ENCODE results near the gene C1orf232. TPM values are rescaled to one million over a fixed set of nuclear protein-coding genes. Genes with fewer than 3 reads are reported as not detected.

The C1orf232 gene
- total and polyA plus RNA-seq, 5 experiments from 2014 or later: not detected

GRCh38 chr1:26190373-26190987 lies 21.7 kb upstream of the C1orf232 start, which contains the start of gene CATSPER4:
Gene CATSPER4 (plus strand): TSS chr1:26190602. CDS start chr1:26190628, 26 bp downstream.
- peak in 2 of 10 donors; percentile 15 to 19 for DNase-seq

GRCh38 chr1:26189751-26190275 lies 21.1 kb upstream of the C1orf232 start:
- Mint-ChIP-seq H3K27ac (no peak overlapping the region), H3K27me3 (no peaks in the 10 kb centered on the region), H3K4me1 (peaks cover 6 to 12% (median 8%) of the 10 kb centered on the region in 4 donors), H3K4me3 (no peak overlapping the region), H3K9me3 (no peaks in the 10 kb centered on the region), H3K36me3 (peaks cover 0 to 2% (median 0%) of the 10 kb centered on the region in 3 donors)
- POLR2A ChIA-PET: interaction anchor here (0.7 kb wide), 1 partner anchor 177 kb away, joined by 3 read pairs; no protein-coding TSS in a partner anchor
- DNase-seq (no peak), ATAC-seq (no peak)

More at GRCh38 chr1:26190373-26190987, 21.7 kb upstream of the C1orf232 start, which contains the start of gene CATSPER4:
- Mint-ChIP-seq H3K4me1 (peaks cover 6 to 12% (median 8%) of the 10 kb centered on the region in 4 donors), H3K36me3 (peaks cover 0 to 2% (median 0%) of the 10 kb centered on the region in 3 donors), H3K9me3 (no peaks in the 10 kb centered on the region), H3K4me3 (peak within 1 kb of the TSS in 1 of 10 donors; percentile 19), H3K27ac (peak within 1 kb of the TSS in 3 of 10 donors; percentile 6 to 84 (median 63)), H3K27me3 (no peaks in the 10 kb centered on the region)
- ATAC-seq: peak in 1 of 2 donors; percentile 44
- POLR2A ChIA-PET: no interaction called here

GRCh38 chr1:26189331-26189730 lies 20.6 kb upstream of the C1orf232 start:
- H3K27ac Mint-ChIP-seq: no peak overlapping the region

GRCh38 chr1:26188477-26188876 lies 19.7 kb upstream of the C1orf232 start:
- H3K9me3 Mint-ChIP-seq: no peaks in the 10 kb centered on the region
- H3K4me1 Mint-ChIP-seq: peaks cover 6 to 12% (median 7%) of the 10 kb centered on the region in 4 donors
- H3K36me3 Mint-ChIP-seq: peaks cover 0 to 2% (median 0%) of the 10 kb centered on the region in 3 donors
- ATAC-seq: no peak
- no peak overlapping the region for H3K4me3 Mint-ChIP-seq
- H3K27ac Mint-ChIP-seq: no peak overlapping the region
- POLR2A ChIA-PET: no interaction called here
- DNase-seq: no peak
- no peaks in the 10 kb centered on the region for H3K27me3 Mint-ChIP-seq

More at GRCh38 chr1:26189331-26189730, 20.6 kb upstream of the C1orf232 start:
- Mint-ChIP-seq H3K9me3 (no peaks in the 10 kb centered on the region), H3K4me1 (peaks cover 6 to 12% (median 8%) of the 10 kb centered on the region in 4 donors), H3K36me3 (peaks cover 0 to 2% (median 0%) of the 10 kb centered on the region in 3 donors), H3K27me3 (no peaks in the 10 kb centered on the region), H3K4me3 (no peak overlapping the region)
- no peak for DNase-seq
- no peak for ATAC-seq
- POLR2A ChIA-PET: interaction anchor here (0.7 kb wide), 1 partner anchor 178 kb away, joined by 3 read pairs; no protein-coding TSS in a partner anchor

- Mint-ChIP-seq H3K27ac (no peak overlapping the region), H3K4me3 (no peak overlapping the region), H3K9me3 (no peaks in the 10 kb centered on the region), H3K4me1 (peaks cover 6 to 12% (median 6%) of the 10 kb centered on the region in 4 donors), H3K27me3 (no peaks in the 10 kb centered on the region), H3K36me3 (peaks cover 0 to 2% (median 0%) of the 10 kb centered on the region in 3 donors)
- POLR2A ChIA-PET: no interaction called here
- ATAC-seq (no peak), DNase-seq (no peak)
Observed at GRCh38 chr1:26187882-26188281, 19.1 kb upstream of the C1orf232 start.

GRCh38 chr1:26184883-26185282 lies 16.1 kb upstream of the C1orf232 start:
- Mint-ChIP-seq H3K27ac (no peak overlapping the region), H3K4me3 (no peak overlapping the region), H3K4me1 (peaks cover 0 to 1% (median 0%) of the 10 kb centered on the region in 4 donors), H3K9me3 (no peaks in the 10 kb centered on the region), H3K36me3 (peaks cover 0 to 4% (median 0%) of the 10 kb centered on the region in 3 donors), H3K27me3 (no peaks in the 10 kb centered on the region)
- POLR2A ChIA-PET: no interaction called here
- ATAC-seq (no peak), DNase-seq (no peak)

GRCh38 chr1:26184086-26184485 lies 15.3 kb upstream of the C1orf232 start:
- Mint-ChIP-seq H3K36me3 (peaks cover 0 to 2% (median 0%) of the 10 kb centered on the region in 3 donors), H3K4me1 (peaks cover 0 to 1% (median 0%) of the 10 kb centered on the region in 4 donors), H3K4me3 (no peak overlapping the region), H3K27me3 (no peaks in the 10 kb centered on the region), H3K27ac (no peak overlapping the region), H3K9me3 (no peaks in the 10 kb centered on the region)
- POLR2A ChIA-PET: interaction anchor here (1.0 kb wide), 1 partner anchor 17 kb away, joined by 3 read pairs; no protein-coding TSS in a partner anchor
- DNase-seq: no peak
- no peak for ATAC-seq

- Mint-ChIP-seq H3K27ac (no peak overlapping the region), H3K27me3 (no peaks in the 10 kb centered on the region), H3K4me3 (no peak overlapping the region), H3K36me3 (peaks cover 0 to 2% (median 0%) of the 10 kb centered on the region in 3 donors), H3K9me3 (no peaks in the 10 kb centered on the region), H3K4me1 (peaks cover 0 to 3% (median 0%) of the 10 kb centered on the region in 4 donors)
- POLR2A ChIA-PET: no interaction called here
- ATAC-seq: no peak
- DNase-seq: no peak
Observed at GRCh38 chr1:26182383-26182696, 13.6 kb upstream of the C1orf232 start.

GRCh38 chr1:26181586-26182382 lies 13.0 kb upstream of the C1orf232 start:
- Mint-ChIP-seq H3K4me3 (no peak overlapping the region), H3K36me3 (peaks cover 0 to 2% (median 0%) of the 10 kb centered on the region in 3 donors), H3K27me3 (no peaks in the 10 kb centered on the region), H3K9me3 (no peaks in the 10 kb centered on the region), H3K4me1 (peaks cover 0 to 3% (median 0%) of the 10 kb centered on the region in 4 donors), H3K27ac (peak overlapping the region in 1 of 10 donors; percentile 9)
- DNase-seq: no peak
- no peak for ATAC-seq
- POLR2A ChIA-PET: no interaction called here

GRCh38 chr1:26180010-26180506 lies 11.3 kb upstream of the C1orf232 start:
- no peak for DNase-seq
- POLR2A ChIA-PET: interaction anchor here (0.9 kb wide), 1 partner anchor 182 kb away, joined by 3 read pairs; no protein-coding TSS in a partner anchor
- H3K36me3 Mint-ChIP-seq: peaks cover 0 to 2% (median 0%) of the 10 kb centered on the region in 3 donors
- H3K27me3 Mint-ChIP-seq: no peaks in the 10 kb centered on the region
- peaks cover 0 to 3% (median 0%) of the 10 kb centered on the region in 4 donors for H3K4me1 Mint-ChIP-seq
- H3K27ac Mint-ChIP-seq: peak overlapping the region in 1 of 10 donors; percentile 4
- H3K4me3 Mint-ChIP-seq: no peak overlapping the region
- no peak for ATAC-seq
- no peaks in the 10 kb centered on the region for H3K9me3 Mint-ChIP-seq

GRCh38 chr1:26177182-26177684 lies 8.5 kb upstream of the C1orf232 start, which contains the start of gene CNKSR1:
Gene CNKSR1 (plus strand): TSS chr1:26177491. CDS start chr1:26177548, 57 bp downstream.
- peak within 1 kb of the TSS in 3 of 10 donors; percentile 28 to 45 (median 44) for H3K4me3 Mint-ChIP-seq
- no peak for DNase-seq

GRCh38 chr1:26175346-26175745 lies 6.6 kb upstream of the C1orf232 start:
- H3K4me1 Mint-ChIP-seq: peaks cover 5 to 12% (median 10%) of the 10 kb centered on the region in 4 donors
- no peaks in the 10 kb centered on the region for H3K27me3 Mint-ChIP-seq
- POLR2A ChIA-PET: interaction anchor here (0.7 kb wide), 1 partner anchor 311 kb away, joined by 3 read pairs; no protein-coding TSS in a partner anchor
- H3K4me3 Mint-ChIP-seq: no peak overlapping the region
- DNase-seq (no peak), ATAC-seq (no peak)
- H3K36me3 Mint-ChIP-seq: peaks cover 0 to 3% (median 0%) of the 10 kb centered on the region in 3 donors
- no peaks in the 10 kb centered on the region for H3K9me3 Mint-ChIP-seq
- H3K27ac Mint-ChIP-seq: no peak overlapping the region

More at GRCh38 chr1:26177182-26177684, 8.5 kb upstream of the C1orf232 start, which contains the start of gene CNKSR1:
- peak in 1 of 2 donors; percentile 52 for ATAC-seq
- H3K36me3 Mint-ChIP-seq: peaks cover 0 to 2% (median 0%) of the 10 kb centered on the region in 3 donors
- H3K4me1 Mint-ChIP-seq: peaks cover 0 to 3% (median 0%) of the 10 kb centered on the region in 4 donors
- peak within 1 kb of the TSS in 2 of 10 donors; percentile 25 to 62 for H3K27ac Mint-ChIP-seq
- H3K9me3 Mint-ChIP-seq: no peaks in the 10 kb centered on the region
- POLR2A ChIA-PET: no interaction called here
- H3K27me3 Mint-ChIP-seq: no peaks in the 10 kb centered on the region
